Posterior vena cava (tissue), 2 donors: ENCODE results near the gene RBL1. TPM values are rescaled to one million over a fixed set of nuclear protein-coding genes. Genes with fewer than 3 reads are reported as not detected.
A peak's percentile ranks its signal among the peaks of the same experiment; 100 is the strongest.

ENCODE experiments used
- DNase-seq: peaks from one replicate; pipeline ENCODE4 v3.0.0-alpha.2; 2020; ENCODE audit warnings: low spot score
- intact Hi-C, 2 donors: fragments of 100-400 bp; cut with DNase I; formaldehyde crosslinking; loops; one replicate each; pipeline versions ENCODE4 v1.14.1 to v1.14.2; 2022 to 2023
- total RNA-seq, 2 donors: library from RNA; stranded (reverse); fragmentation: NEBNext Ultra II Directional; extraction: Animal tissue kit (Norgen Biotek cat#: 25700); gene quantifications; one replicate each; pipeline ENCODE4 v1.2.1, GENCODE V29; 2021
- donor health status: DM: yes; HTN: yes; CAD: no.
- donor health status: DM: yes; HTN: yes; CAD: no.

The RBL1 gene
- total RNA-seq, 2 donors from 2014 or later, result 4.4 to 5.3 TPM

DNA sequence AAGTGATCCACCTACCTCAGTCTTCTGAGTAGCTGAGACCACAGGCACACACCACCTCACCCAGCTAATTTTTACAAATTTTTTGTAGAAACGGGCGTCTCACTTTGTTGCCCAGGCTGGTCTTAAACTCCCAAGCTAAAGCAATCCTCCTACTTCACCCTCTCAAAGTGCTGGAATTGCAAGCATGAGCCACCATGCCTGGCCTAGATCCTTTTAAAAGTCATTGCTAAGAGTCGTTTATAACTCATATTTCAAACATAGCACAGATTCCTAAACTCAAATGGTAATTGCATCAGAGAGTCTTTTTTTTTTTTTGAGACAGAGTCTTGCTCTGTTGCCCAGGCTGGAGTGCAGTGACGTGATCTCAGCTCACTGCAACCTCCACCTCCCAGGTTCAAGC is 136.6 kb downstream of the RBL1 start:
- no peak for DNase-seq
- intact Hi-C loops, result no loop called here

DNA sequence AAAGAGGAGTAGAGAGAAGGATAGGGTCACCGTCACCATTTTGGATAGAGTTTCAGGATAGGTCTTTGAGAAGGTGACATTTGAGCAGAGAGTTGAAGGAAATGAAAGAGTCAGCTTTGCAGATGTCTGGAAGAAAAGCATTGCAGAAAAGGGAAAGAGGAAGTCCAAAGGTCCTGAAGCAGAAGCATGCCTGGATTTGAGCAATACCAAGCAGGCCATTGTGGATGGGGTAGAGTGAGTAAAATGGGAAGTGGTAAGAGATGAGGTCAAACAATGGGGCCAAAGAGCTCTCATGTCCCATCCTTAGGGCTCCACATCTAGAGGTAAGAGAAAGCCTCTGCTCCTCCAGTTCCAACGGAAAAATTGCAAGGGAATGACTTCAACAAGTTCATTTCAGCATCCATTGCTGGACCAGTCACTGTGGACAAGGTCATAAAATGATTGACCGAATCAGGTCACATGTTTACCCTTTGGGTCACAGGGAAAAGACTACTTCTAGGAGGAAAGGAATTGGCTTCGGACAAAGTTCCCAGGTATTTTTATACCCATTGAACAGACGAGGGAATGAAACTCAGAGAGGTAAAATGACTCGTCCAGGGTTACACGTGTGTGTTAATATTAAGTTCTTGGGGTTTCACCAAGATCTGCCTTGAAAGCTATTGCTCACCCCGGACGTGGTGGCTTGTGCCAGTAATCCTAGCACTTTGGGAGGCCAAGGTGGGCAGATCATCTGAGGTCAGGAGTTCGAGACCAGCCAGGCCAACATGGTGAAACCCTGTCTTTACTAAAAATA is 137.7 kb downstream of the RBL1 start:
- intact Hi-C loops, result no loop called here
- DNase-seq, result no peak

GRCh38 chr20:36956674-36957073 is 139.1 kb downstream of the RBL1 start:
- intact Hi-C loops, result no loop called here

GRCh38 chr20:36956016-36956415 is 139.8 kb downstream of the RBL1 start:
- intact Hi-C loops, result no loop called here
- DNase-seq, result no peak

More at GRCh38 chr20:36956674-36957073, 139.1 kb downstream of the RBL1 start:
- no peak for DNase-seq

DNA sequence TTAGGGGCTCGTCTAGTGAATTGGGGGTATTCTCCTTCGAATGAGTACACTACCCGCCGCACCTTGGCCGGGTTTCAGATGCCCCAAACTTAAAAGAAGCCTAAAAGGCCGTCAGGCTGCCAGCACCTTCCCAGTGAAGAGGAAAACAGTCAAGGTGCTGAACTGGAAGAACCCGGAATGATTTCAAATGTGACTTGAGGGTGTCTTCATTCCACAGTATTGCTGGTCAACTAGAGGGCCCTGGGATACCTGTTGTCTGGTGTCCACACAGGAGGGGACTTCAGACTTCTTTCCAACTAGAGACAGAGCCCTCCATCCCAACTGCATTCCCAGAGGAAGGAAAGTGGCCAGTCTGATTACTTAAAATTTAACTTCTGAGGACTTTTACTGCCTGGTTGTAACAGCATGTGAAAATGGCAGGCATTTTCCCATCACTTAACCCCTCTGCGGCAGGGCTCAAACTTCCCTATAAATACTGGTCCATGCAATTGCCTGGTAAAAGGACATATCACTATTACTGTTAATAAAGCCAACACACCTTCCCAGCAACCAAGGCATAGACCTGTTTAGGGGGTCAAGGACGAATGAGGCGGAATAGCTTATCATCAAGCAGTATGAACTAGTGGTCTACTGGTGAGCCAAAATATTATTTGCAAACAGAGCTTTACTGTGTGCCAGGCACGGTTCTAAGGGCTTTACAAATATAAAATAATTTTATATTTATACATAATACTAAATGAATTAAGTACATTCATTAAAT is 143.6 kb downstream of the RBL1 start:
- no peak for DNase-seq
- intact Hi-C loops, result no loop called here

DNA sequence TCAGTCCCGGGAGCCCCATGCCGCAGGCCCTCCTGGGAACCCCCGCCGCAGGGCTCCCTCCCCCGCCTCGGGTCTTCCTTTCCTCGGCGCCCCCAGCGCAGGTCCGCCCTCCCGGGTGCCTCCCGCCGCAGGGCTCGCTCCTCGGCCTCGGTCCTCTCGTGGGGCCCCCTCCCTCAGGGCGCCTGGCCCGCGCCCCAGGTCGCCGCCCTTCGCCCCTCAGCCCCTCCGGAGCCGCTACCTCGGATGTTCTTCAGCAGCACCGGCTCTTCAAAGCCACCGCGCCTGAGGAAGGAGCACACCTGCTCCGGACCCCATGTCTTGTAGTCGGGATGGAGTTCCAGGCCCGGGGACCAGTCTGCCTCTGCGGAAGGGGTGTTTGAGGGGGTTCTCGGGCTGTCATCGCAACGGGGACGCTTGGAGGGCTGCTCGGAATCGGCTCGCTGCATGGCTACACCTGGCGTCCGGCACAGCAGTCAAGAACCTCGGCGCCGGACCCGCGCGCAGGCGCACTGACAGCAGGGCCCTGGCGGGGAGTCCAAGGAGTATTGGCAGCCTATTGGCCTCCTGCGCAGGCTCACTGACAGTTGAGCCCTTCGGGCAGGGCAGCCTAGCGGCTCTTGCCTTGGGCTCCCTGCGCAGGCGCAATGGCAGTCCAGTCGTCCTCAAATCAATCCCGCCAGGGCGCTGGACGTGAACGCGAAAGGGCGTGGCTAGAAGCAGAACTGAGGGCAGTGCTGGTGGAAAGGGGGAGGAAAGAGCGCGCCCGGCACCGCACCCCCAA is 144.4 kb downstream of the RBL1 start, which contains the start of gene SAMHD1:
Gene SAMHD1 (minus strand): TSS at position 511 of the 781 bp plus-strand sequence. CDS start 65 bp downstream, at position 446.
- intact Hi-C loops, result no loop called here
- DNase-seq, result peak; percentile 99

- intact Hi-C loops, result no loop called here
- peak; percentile 84 for DNase-seq
Observed at GRCh38 chr20:36950414-36951197, 145.2 kb downstream of the RBL1 start.

Other genes with a start within 250 kb of the RBL1 start
- under 1 TPM in 1 of 2 donors, not detected in 1; 0.37 TPM for gene TLDC2, start 219.9 kb downstream of the RBL1 start, total RNA-seq
- gene SAMHD1, start 144.3 kb downstream of the RBL1 start, total RNA-seq, result 100 to 1,000 TPM; 250 to 419 TPM
- gene RPN2, start 83.3 kb upstream of the RBL1 start, total RNA-seq, result 100 to 1,000 TPM; 136 to 175 TPM
- gene MROH8, start 83.6 kb upstream of the RBL1 start, total RNA-seq, result 1 to 10 TPM; 3.0 to 3.6 TPM
- gene GHRH, start 165.8 kb upstream of the RBL1 start, total RNA-seq, result not detected
- gene MANBAL, start 193.7 kb upstream of the RBL1 start, total RNA-seq, result 10 to 100 TPM; 51.9 to 54.2 TPM